Kidney (tissue), 14 donors: ENCODE measurements around the gene ARID1B. TPM values are rescaled to one million over a fixed set of nuclear protein-coding genes. Genes with fewer than 3 reads are reported as not detected.

Source experiments
- DNase-seq, 5 donors: peaks; one replicate each; pipeline ENCODE4 v3.0.0-alpha.2; 2013 to 2020
- FAIRE-seq: peaks from 2 replicates; lab custom pipeline; 2012; peaks lifted over from hg19 to GRCh38; lab: Jason Lieb, UNC
- H3K27ac ChIP-seq, 2 donors: one replicate each; pipeline ENCODE4 v1.7.0; 2013; ENCODE audit warnings: low read depth in 2 of 2, low read length in 2 of 2, inconsistent platforms in 1 of 2
- H3K27me3 ChIP-seq: one replicate; pipeline ENCODE4 v1.7.1; 2013; ENCODE audit warnings: low read length, inconsistent platforms; ENCODE audit not compliant: control insufficient read depth, insufficient read depth
- H3K36me3 ChIP-seq, 3 donors: one replicate each; pipeline versions ENCODE4 v1.7.0 to v1.7.1; 2013; ENCODE audit warnings: low read length in 3 of 3, control low read depth in 1 of 3, inconsistent platforms in 1 of 3; ENCODE audit not compliant: insufficient read depth in 3 of 3, control insufficient read depth in 2 of 3
- H3K4me1 ChIP-seq, 3 donors: one replicate each; pipeline versions ENCODE4 v1.7.0 to v1.7.1; 2013; ENCODE audit warnings: low read length in 3 of 3, inconsistent platforms in 1 of 3, low read depth in 1 of 3; ENCODE audit not compliant: control insufficient read depth in 2 of 3, insufficient read depth in 2 of 3
- H3K4me3 ChIP-seq, 3 donors: one replicate each; pipeline versions ENCODE4 v1.7.0 to v1.8.1; 2013; ENCODE audit warnings: low read length in 3 of 3, control low read depth in 1 of 3, inconsistent platforms in 1 of 3
- H3K9ac ChIP-seq, 3 donors: one replicate each; pipeline versions ENCODE4 v1.7.0 to v1.7.1; 2013; ENCODE audit warnings: low read length in 3 of 3, control low read depth in 1 of 3, inconsistent platforms in 1 of 3
- H3K9me3 ChIP-seq, 3 donors: one replicate each; pipeline versions ENCODE4 v1.7.0 to v1.7.1; 2013; ENCODE audit warnings: low read length in 3 of 3, control low read depth in 1 of 3, inconsistent platforms in 1 of 3; ENCODE audit not compliant: control insufficient read depth in 2 of 3, insufficient read depth in 1 of 3
- CTCF ChIP-seq: IDR thresholded peaks from 3 replicates; pipeline ENCODE4 v1.5.1; 2012; ENCODE audit warnings: mild to moderate bottlenecking, moderate library complexity, borderline replicate concordance; ENCODE audit not compliant: insufficient read depth; ENCODE audit errors: extremely low read depth
- intact Hi-C: fragments of 100-400 bp; cut with DNase I; formaldehyde crosslinking; loops from one replicate; pipeline ENCODE4 v1.11.1; 2022
- polyA plus RNA-seq: library from polyadenylated mRNA; stranded (reverse); fragments of 350-450 nt; fragmentation: Illumina TruSeq; extraction: RNeasy Lipid Tissue Mini Kit (QIAGEN cat#74804); gene quantifications from one replicate; pipeline ENCODE4 v1.2.3, GENCODE V29; 2014; ENCODE audit warnings: low read depth, low replicate concordance; ENCODE audit not compliant: insufficient read depth
- total RNA-seq: library from RNA; stranded (reverse); fragmentation: NEBNext Ultra II Directional; extraction: Animal tissue kit (Norgen Biotek cat#: 25700); gene quantifications from one replicate; pipeline ENCODE4 v1.2.1, GENCODE V29; 2021
- donor health status: control.
- donor health status: control.
- donor health status: control.
- donor health status: control.
- donor health status: control.
- donor health status: DM: yes; HTN: yes; CAD: no.
- donor health status: Normal renal cell carcinoma (clear cell type).

Gene ARID1B
- total and polyA plus RNA-seq, 2 donors from 2014 or later, result 16.4 to 110 TPM

- FAIRE-seq, result no peak
These were observed 147.8 kb downstream of the ARID1B start for GRCh38 chr6:156925026-156925425.

GRCh38 chr6:156925718-156926607 is 148.8 kb downstream of the ARID1B start:
- Histone ChIP-seq H3K36me3 (no peaks in the 10 kb centered on the region), H3K9me3 (no peaks in the 10 kb centered on the region), H3K9ac (no peak overlapping the region), H3K4me3 (no peak overlapping the region), H3K27ac (no peak overlapping the region), H3K27me3 (no peaks in the 10 kb centered on the region), H3K4me1 (peaks cover 0 to 11% (median 5%) of the 10 kb centered on the region in 3 donors)
- DNase-seq (peak in 1 of 5 donors; percentile 29), FAIRE-seq (no peak)
- no peak for TF ChIP-seq CTCF
- intact Hi-C loops, result no loop called here

More at GRCh38 chr6:156925026-156925425, 147.8 kb downstream of the ARID1B start:
- intact Hi-C loops, result no loop called here
- Histone ChIP-seq H3K9ac (no peak overlapping the region), H3K9me3 (no peaks in the 10 kb centered on the region), H3K4me1 (peaks cover 0 to 11% (median 5%) of the 10 kb centered on the region in 3 donors), H3K36me3 (no peaks in the 10 kb centered on the region), H3K27ac (no peak overlapping the region), H3K27me3 (no peaks in the 10 kb centered on the region), H3K4me3 (no peak overlapping the region)
- no peak for DNase-seq
- no peak for TF ChIP-seq CTCF

- FAIRE-seq (no peak), DNase-seq (no peak)
- Histone ChIP-seq H3K4me3 (no peak overlapping the region), H3K9ac (no peak overlapping the region), H3K4me1 (peaks cover 0 to 20% (median 5%) of the 10 kb centered on the region in 3 donors), H3K9me3 (no peaks in the 10 kb centered on the region), H3K36me3 (no peaks in the 10 kb centered on the region), H3K27ac (no peak overlapping the region), H3K27me3 (no peaks in the 10 kb centered on the region)
- TF ChIP-seq CTCF, result no peak
- intact Hi-C loops, result no loop called here
These were observed 150.9 kb downstream of the ARID1B start for GRCh38 chr6:156928126-156928525.
